ENCODE data around the gene ATG5. TPM values are rescaled to one million over a fixed set of nuclear protein-coding genes. Genes with fewer than 3 reads are reported as not detected.
"Not testable (repeated sequence)": the region's sequence is repeated elsewhere in the genome, so short reads cannot be mapped to it uniquely, and the experiment has no call there.

The ATG5 gene
- total RNA-seq, 1 donor from 2014 or later, result 32.8 TPM

- H3K4me3 ChIP-seq (ENCODE audit: low read depth, low read length), result no peak overlapping the region
- H3K36me3 ChIP-seq (ENCODE audit: control insufficient read depth, insufficient read depth, low read length), result no peaks in the 10 kb centered on the region
- H3K27me3 ChIP-seq (ENCODE audit: control insufficient read depth, insufficient read depth, low read length), result no peaks in the 10 kb centered on the region
- DNase-seq (ENCODE audit: low read depth), result no peak
- TF ChIP-seq CTCF (IDR thresholded peaks at IDR 0.05; ENCODE audit: insufficient read depth, low read length, poor library complexity, severe bottlenecking), result no peak
These were observed 78.3 kb downstream of the ATG5 start for GRCh38 chr6:106247293-106247692.

DNA sequence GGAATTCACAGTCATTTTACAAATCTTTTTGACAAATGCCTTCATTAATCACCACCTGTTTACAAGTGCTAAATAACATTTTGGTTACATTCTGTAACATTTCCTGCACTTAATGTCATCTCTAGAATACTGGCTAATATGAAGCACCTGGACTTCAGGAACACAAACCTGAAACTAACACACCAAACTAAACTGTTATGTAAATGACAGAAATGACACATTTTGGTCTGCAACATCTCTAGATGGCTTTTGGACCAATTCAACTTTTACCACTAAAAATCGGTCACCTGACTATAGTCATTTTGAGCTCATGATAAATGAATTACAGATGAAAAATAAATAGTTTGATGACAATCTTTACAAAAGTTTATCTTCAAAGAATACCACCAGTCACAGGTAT is 80.6 kb downstream of the ATG5 start:
- Histone ChIP-seq H3K27me3 (ENCODE audit: control insufficient read depth, insufficient read depth, low read length) (no peaks in the 10 kb centered on the region), H3K36me3 (ENCODE audit: control insufficient read depth, insufficient read depth, low read length) (no peaks in the 10 kb centered on the region), H3K4me3 (ENCODE audit: low read depth, low read length) (no peak overlapping the region)
- no peak for TF ChIP-seq CTCF (IDR thresholded peaks at IDR 0.05; ENCODE audit: insufficient read depth, low read length, poor library complexity, severe bottlenecking)
- no peak for DNase-seq (ENCODE audit: low read depth)

GRCh38 chr6:106244521-106244920 is 81.0 kb downstream of the ATG5 start:
- no peaks in the 10 kb centered on the region for H3K36me3 ChIP-seq (ENCODE audit: control insufficient read depth, insufficient read depth, low read length)
- H3K4me3 ChIP-seq (ENCODE audit: low read depth, low read length), result no peak overlapping the region
- TF ChIP-seq CTCF (IDR thresholded peaks at IDR 0.05; ENCODE audit: insufficient read depth, low read length, poor library complexity, severe bottlenecking), result no peak

DNA sequence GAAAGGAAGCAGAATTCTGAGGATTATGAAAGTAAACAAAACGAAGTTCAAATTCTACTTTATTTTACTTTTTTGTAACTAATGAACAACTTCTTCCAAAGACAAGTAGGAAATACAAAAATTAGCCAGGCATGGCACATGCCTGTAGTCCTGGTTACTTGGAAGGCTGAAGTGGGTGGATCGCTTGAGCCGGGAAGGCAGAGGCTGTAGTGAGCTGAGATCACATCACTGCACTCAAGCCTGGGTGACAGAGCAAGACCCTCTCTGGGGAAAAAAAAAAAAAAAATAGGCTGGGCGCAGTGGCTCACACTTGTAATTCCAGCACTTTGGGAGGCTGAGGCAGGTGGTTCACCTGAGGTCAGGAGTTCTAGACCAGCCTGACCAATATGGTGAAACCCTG is 82.3 kb downstream of the ATG5 start:
- no peak for TF ChIP-seq CTCF (IDR thresholded peaks at IDR 0.05; ENCODE audit: insufficient read depth, low read length, poor library complexity, severe bottlenecking)
- no peak for DNase-seq (ENCODE audit: low read depth)
- H3K4me3 ChIP-seq (ENCODE audit: low read depth, low read length), result no peak overlapping the region
- no peaks in the 10 kb centered on the region for H3K27me3 ChIP-seq (ENCODE audit: control insufficient read depth, insufficient read depth, low read length)
- no peaks in the 10 kb centered on the region for H3K36me3 ChIP-seq (ENCODE audit: control insufficient read depth, insufficient read depth, low read length)

More at GRCh38 chr6:106244521-106244920, 81.0 kb downstream of the ATG5 start:
- H3K27me3 ChIP-seq (ENCODE audit: control insufficient read depth, insufficient read depth, low read length), result no peaks in the 10 kb centered on the region
- no peak for DNase-seq (ENCODE audit: low read depth)

- TF ChIP-seq CTCF (IDR thresholded peaks at IDR 0.05; ENCODE audit: insufficient read depth, low read length, poor library complexity, severe bottlenecking), result no peak
- no peak overlapping the region for H3K4me3 ChIP-seq (ENCODE audit: low read depth, low read length)
- no peak for DNase-seq (ENCODE audit: low read depth)
- H3K27me3 ChIP-seq (ENCODE audit: control insufficient read depth, insufficient read depth, low read length), result no peaks in the 10 kb centered on the region
- no peaks in the 10 kb centered on the region for H3K36me3 ChIP-seq (ENCODE audit: control insufficient read depth, insufficient read depth, low read length)
These were observed 84.1 kb downstream of the ATG5 start for GRCh38 chr6:106241498-106241897.

GRCh38 chr6:106237286-106237685 is 88.3 kb downstream of the ATG5 start:
- Histone ChIP-seq H3K36me3 (ENCODE audit: control insufficient read depth, insufficient read depth, low read length) (no peaks in the 10 kb centered on the region), H3K27me3 (ENCODE audit: control insufficient read depth, insufficient read depth, low read length) (no peaks in the 10 kb centered on the region), H3K4me3 (ENCODE audit: low read depth, low read length) (no peak overlapping the region)
- DNase-seq (ENCODE audit: low read depth), result no peak
- no peak for TF ChIP-seq CTCF (IDR thresholded peaks at IDR 0.05; ENCODE audit: insufficient read depth, low read length, poor library complexity, severe bottlenecking)

GRCh38 chr6:106229876-106230445 is 95.6 kb downstream of the ATG5 start:
- not testable (repeated sequence) for H3K4me3 ChIP-seq (ENCODE audit: low read depth, low read length); DNase-seq (ENCODE audit: low read depth); H3K27me3 ChIP-seq (ENCODE audit: control insufficient read depth, insufficient read depth, low read length); H3K36me3 ChIP-seq (ENCODE audit: control insufficient read depth, insufficient read depth, low read length)
